ENCODE results near the gene SLCO3A1.

The SLCO3A1 gene

GRCh38 chr15:92074646-92075045, 221.1 kb downstream of the SLCO3A1 start:
- H3K4me3 ChIP-seq (ENCODE audit: low read length, poor library complexity, severe bottlenecking): no peak overlapping the region
- no peak overlapping the region for H3K9ac ChIP-seq (ENCODE audit: low read depth, low read length, poor library complexity, severe bottlenecking)
- no peaks in the 10 kb centered on the region for H3K27me3 ChIP-seq (ENCODE audit: insufficient read depth, low read length, poor library complexity, severe bottlenecking)
- H2AFZ ChIP-seq (ENCODE audit: low read length): no peak overlapping the region
- TF ChIP-seq EZH2phosphoT487 (IDR thresholded peaks at IDR 0.05; ENCODE audit: borderline replicate concordance): no peak
- no peak for TF ChIP-seq CTCF (conservative IDR thresholded peaks at IDR 0.05; ENCODE audit: low read length)
- H3F3A ChIP-seq (ENCODE audit: low read depth): no peaks in the 10 kb centered on the region
- no peaks in the 10 kb centered on the region for H3K9me3 ChIP-seq (ENCODE audit: insufficient read depth, low read depth, low read length)
- H3K36me3 ChIP-seq (ENCODE audit: insufficient read depth, low read length): no peaks in the 10 kb centered on the region
- H3K4me1 ChIP-seq (ENCODE audit: insufficient read depth, low read length, poor library complexity, severe bottlenecking): peaks cover 25% of the 10 kb centered on the region
- no peaks in the 10 kb centered on the region for H4K20me1 ChIP-seq (ENCODE audit: insufficient read depth, low read length, poor library complexity, severe bottlenecking)
- H3K79me2 ChIP-seq (ENCODE audit: insufficient read depth, low read length): no peaks in the 10 kb centered on the region
- H3K4me2 ChIP-seq (ENCODE audit: low read depth, low read length, poor library complexity, severe bottlenecking): no peak overlapping the region
- no peaks in the 10 kb centered on the region for H3K9me2 ChIP-seq (replicated peaks; ENCODE audit: low read depth, low read length)

- Histone ChIP-seq H3K9me3 (ENCODE audit: insufficient read depth, low read depth, low read length) (no peaks in the 10 kb centered on the region), H2AFZ (ENCODE audit: low read length) (no peak overlapping the region), H4K20me1 (ENCODE audit: insufficient read depth, low read length, poor library complexity, severe bottlenecking) (no peaks in the 10 kb centered on the region), H3K27me3 (ENCODE audit: insufficient read depth, low read length, poor library complexity, severe bottlenecking) (no peaks in the 10 kb centered on the region), H3F3A (ENCODE audit: low read depth) (no peaks in the 10 kb centered on the region), H3K9me2 (replicated peaks; ENCODE audit: low read depth, low read length) (no peaks in the 10 kb centered on the region), H3K79me2 (ENCODE audit: insufficient read depth, low read length) (no peaks in the 10 kb centered on the region), H3K4me1 (ENCODE audit: insufficient read depth, low read length, poor library complexity, severe bottlenecking) (peaks cover 20% of the 10 kb centered on the region), H3K9ac (ENCODE audit: low read depth, low read length, poor library complexity, severe bottlenecking) (no peak overlapping the region), H3K36me3 (ENCODE audit: insufficient read depth, low read length) (no peaks in the 10 kb centered on the region), H3K4me3 (ENCODE audit: low read length, poor library complexity, severe bottlenecking) (no peak overlapping the region), H3K4me2 (ENCODE audit: low read depth, low read length, poor library complexity, severe bottlenecking) (no peak overlapping the region)
- no peak for TF ChIP-seq CTCF (conservative IDR thresholded peaks at IDR 0.05; ENCODE audit: low read length)
These were observed 222.3 kb downstream of the SLCO3A1 start for GRCh38 chr15:92075764-92076163.

- H3K9ac ChIP-seq (ENCODE audit: low read depth, low read length, poor library complexity, severe bottlenecking): no peak overlapping the region
- H3K79me2 ChIP-seq (ENCODE audit: insufficient read depth, low read length): no peaks in the 10 kb centered on the region
- no peaks in the 10 kb centered on the region for H4K20me1 ChIP-seq (ENCODE audit: insufficient read depth, low read length, poor library complexity, severe bottlenecking)
- no peaks in the 10 kb centered on the region for H3K9me3 ChIP-seq (ENCODE audit: insufficient read depth, low read depth, low read length)
- H3K4me3 ChIP-seq (ENCODE audit: low read length, poor library complexity, severe bottlenecking): no peak overlapping the region
- H3K27me3 ChIP-seq (ENCODE audit: insufficient read depth, low read length, poor library complexity, severe bottlenecking): no peaks in the 10 kb centered on the region
- H3F3A ChIP-seq (ENCODE audit: low read depth): no peaks in the 10 kb centered on the region
- H3K4me2 ChIP-seq (ENCODE audit: low read depth, low read length, poor library complexity, severe bottlenecking): no peak overlapping the region
- H3K9me2 ChIP-seq (replicated peaks; ENCODE audit: low read depth, low read length): no peaks in the 10 kb centered on the region
- no peak for TF ChIP-seq CTCF (conservative IDR thresholded peaks at IDR 0.05; ENCODE audit: low read length)
- TF ChIP-seq EZH2phosphoT487 (IDR thresholded peaks at IDR 0.05; ENCODE audit: borderline replicate concordance): no peak
- H3K36me3 ChIP-seq (ENCODE audit: insufficient read depth, low read length): no peaks in the 10 kb centered on the region
- H2AFZ ChIP-seq (ENCODE audit: low read length): no peak overlapping the region
- H3K4me1 ChIP-seq (ENCODE audit: insufficient read depth, low read length, poor library complexity, severe bottlenecking): peaks cover 20% of the 10 kb centered on the region
These were observed 223.0 kb downstream of the SLCO3A1 start for GRCh38 chr15:92076541-92076940.

Measured in Loucy (cell line).